CD14-positive monocyte (primary cell): Measurements from ENCODE around the gene NOCT. TPM values are rescaled to one million over a fixed set of nuclear protein-coding genes. Genes with fewer than 3 reads are reported as not detected.

Source experiments
- DNase-seq, 3 donors: peaks; one replicate each; pipeline ENCODE4 v3.0.0-alpha.2; 2011 to 2022
- H2AFZ ChIP-seq: 2 replicates; pipeline ENCODE4 v1.6.0; 2012; ENCODE audit warnings: mild to moderate bottlenecking, low read depth, low read length, inconsistent platforms; ENCODE audit not compliant: insufficient read depth, poor library complexity, severe bottlenecking
- H3K27ac ChIP-seq, 2 donors: 1 replicate in 1 of 2; 2 replicates in 1 of 2; pipeline ENCODE4 v1.5.1; 2012 to 2013; ENCODE audit warnings: low read length in 2 of 2, control low read depth in 1 of 2, inconsistent platforms in 1 of 2, low read depth in 1 of 2, mild to moderate bottlenecking in 1 of 2
- H3K27me3 ChIP-seq, 2 donors: one replicate each; pipeline versions ENCODE4 v1.6.0 to v1.6.1; 2011 to 2013; ENCODE audit warnings: low read length in 2 of 2; ENCODE audit not compliant: control insufficient read depth in 2 of 2, insufficient read depth in 2 of 2
- H3K36me3 ChIP-seq, 2 donors: replicated peaks in 1 of 2; 1 replicate in 1 of 2; 2 replicates in 1 of 2; pipeline versions ENCODE4 v1.5.1 to v1.6.1; 2012 to 2013; ENCODE audit warnings: low read length in 2 of 2, control low read depth in 1 of 2, inconsistent platforms in 1 of 2, mild to moderate bottlenecking in 1 of 2; ENCODE audit not compliant: insufficient read depth in 2 of 2, control insufficient read depth in 1 of 2
- H3K4me1 ChIP-seq, 2 donors: 1 replicate in 1 of 2; 2 replicates in 1 of 2; pipeline versions ENCODE4 v1.5.1 to v1.6.1; 2012 to 2013; ENCODE audit warnings: low read length in 2 of 2, control low read depth in 1 of 2, inconsistent platforms in 1 of 2, mild to moderate bottlenecking in 1 of 2, moderate library complexity in 1 of 2; ENCODE audit not compliant: insufficient read depth in 2 of 2, control insufficient read depth in 1 of 2
- H3K4me2 ChIP-seq: replicated peaks from 2 replicates; pipeline ENCODE3; 2012; ENCODE audit warnings: low read length, moderate library complexity, mild to moderate bottlenecking; ENCODE audit not compliant: poor library complexity, severe bottlenecking; ENCODE audit errors: extremely low read depth
- H3K4me3 ChIP-seq, 3 experiments: fragments of 200-600 bp in 1 of 3; sonication (generic) in 1 of 3; replicated peaks in 1 of 3; 1 replicate in 2 of 3; 2 replicates in 1 of 3; pipeline ENCODE4 v1.5.1; 2011 to 2013; ENCODE audit warnings: low read length in 3 of 3, mild to moderate bottlenecking in 3 of 3, control low read depth in 2 of 3, low read depth in 2 of 3, inconsistent platforms in 1 of 3, moderate library complexity in 1 of 3
- H3K79me2 ChIP-seq: 2 replicates; pipeline ENCODE4 v1.6.0; 2012; ENCODE audit warnings: mild to moderate bottlenecking, control low read depth, inconsistent platforms, low read length, moderate library complexity; ENCODE audit not compliant: insufficient read depth
- H3K9ac ChIP-seq: 2 replicates; pipeline ENCODE4 v1.6.0; 2017; ENCODE audit warnings: low read length, mild to moderate bottlenecking; ENCODE audit not compliant: insufficient read depth, poor library complexity, severe bottlenecking
- H3K9me3 ChIP-seq, 2 donors: replicated peaks in 1 of 2; 1 replicate in 1 of 2; 2 replicates in 1 of 2; pipeline versions ENCODE4 v1.5.1 to v1.6.1; 2012 to 2013; ENCODE audit warnings: low read length in 2 of 2, control low read depth in 1 of 2; ENCODE audit not compliant: control insufficient read depth in 1 of 2, insufficient read depth in 1 of 2
- H4K20me1 ChIP-seq: 2 replicates; pipeline ENCODE4 v1.6.0; 2012; ENCODE audit warnings: mild to moderate bottlenecking, low read length, control low read depth, moderate library complexity; ENCODE audit not compliant: insufficient read depth
- H3K27ac Mint-ChIP-seq, 7 donors: one replicate each; pipeline ENCODE4 v1.8.0; 2020; ENCODE audit warnings: mild to moderate bottlenecking in 7 of 7, mixed read lengths in 7 of 7, moderate library complexity in 6 of 7, inconsistent platforms in 2 of 7
- H3K27me3 Mint-ChIP-seq, 3 donors: one replicate each; pipeline ENCODE4 v1.8.0; 2021 to 2022; ENCODE audit warnings: low read depth in 3 of 3, mild to moderate bottlenecking in 3 of 3, mixed read lengths in 3 of 3, moderate library complexity in 3 of 3, inconsistent platforms in 1 of 3
- H3K36me3 Mint-ChIP-seq, 2 donors: one replicate each; pipeline ENCODE4 v1.8.0; 2020; ENCODE audit warnings: mixed read lengths in 2 of 2, inconsistent platforms in 1 of 2, mild to moderate bottlenecking in 1 of 2
- H3K4me1 Mint-ChIP-seq: one replicate; pipeline ENCODE4 v1.8.0; 2020; ENCODE audit warnings: mild to moderate bottlenecking, mixed read lengths
- H3K4me3 Mint-ChIP-seq, 2 donors: one replicate each; pipeline ENCODE4 v1.8.0; 2020; ENCODE audit warnings: mild to moderate bottlenecking in 2 of 2, mixed read lengths in 2 of 2, moderate library complexity in 1 of 2
- H3K9me3 Mint-ChIP-seq, 7 donors: one replicate each; pipeline ENCODE4 v1.8.0; 2020 to 2022; ENCODE audit warnings: mixed read lengths in 7 of 7, mild to moderate bottlenecking in 6 of 7, moderate library complexity in 6 of 7, inconsistent platforms in 2 of 7
- CTCF ChIP-seq: fragments of 200-600 bp; IDR thresholded peaks from one replicate; pipeline ENCODE4 v1.8.0; 2022; ENCODE audit warnings: antibody characterized with exemption, mild to moderate bottlenecking
- WGBS: methylation state at CpG from one replicate; pipeline ENCODE4 v1.1.5; 2013; ENCODE audit warnings: missing lambda C conversion rate; ENCODE audit not compliant: insufficient coverage; 5-methylcytosine and 5-hydroxymethylcytosine counted together
- intact Hi-C, 2 donors: fragments of 100-400 bp; cut with micrococcal nuclease; formaldehyde crosslinking; loops; one replicate each; pipeline versions ENCODE4 v1.15.0 to v1.15.1; 2023
- polyA minus RNA-seq: library from RNA; depleted of rRNA, polyadenylated mRNA; stranded (reverse); fragments of >200 nt; gene quantifications from 2 replicates; pipeline ENCODE4 v1.2.3, GENCODE V29; 2012
- polyA plus RNA-seq, 3 donors: library from polyadenylated mRNA; depleted of rRNA in 1 of 3; unstranded in 2 of 3; stranded (reverse) in 1 of 3; fragments of 300-500 nt in 2 of 3; fragments of >200 nt in 1 of 3; fragmentation: Illumina TruSeq in 2 of 3; gene quantifications; 1 replicate in 2 of 3; 2 replicates in 1 of 3; pipeline ENCODE4 v1.2.3, GENCODE V29; 2012 to 2021
- total RNA-seq, 12 experiments: library from RNA in 1 of 12; stranded (reverse) in 1 of 12; fragments of 120-200 nt in 1 of 12; gene quantifications; one replicate each; pipeline ENCODE4 v1.2.4 and lab custom pipeline; 2013 to 2026; ENCODE audit warnings: mixed read lengths in 6 of 12, inconsistent platforms in 1 of 12

The NOCT gene
- total RNA-seq (2013): 10.7 TPM
- polyA plus RNA-seq (10 to 100 TPM in 1 of 3 donors, under 1 TPM in 2; 0.54 to 31.5 (median 0.89) TPM), polyA minus RNA-seq (27.7 and 52.5 TPM in 2 replicates), total RNA-seq (lab: John Stamatoyannopoulos, UW) (23.4 to 276 (median 83.0) reads per million in 11 experiments)

GRCh38 chr4:139015269-139015947 lies at the start of gene NOCT:
Gene NOCT, plus strand, starts transcription at chr4:139015781. Its CDS starts 201 bp downstream, at chr4:139015982.
- H4K20me1 ChIP-seq: peaks cover 35% of the 10 kb centered on the region
- peaks cover 48 to 63% of the 10 kb centered on the region in 2 donors for H3K4me1 ChIP-seq
- Mint-ChIP-seq H3K27me3 (peaks cover 0 to 3% (median 0%) of the 10 kb centered on the region in 3 donors), H3K36me3 (peaks cover 3 to 4% of the 10 kb centered on the region in 2 donors), H3K27ac (peak within 1 kb of the TSS; percentile 98 to 99 (median 99)), H3K4me1 (peaks cover 52% of the 10 kb centered on the region), H3K4me3 (peak within 1 kb of the TSS; percentile 95), H3K9me3 (no peaks in the 10 kb centered on the region)
- TF ChIP-seq CTCF: peak; percentile 13
- H3K79me2 ChIP-seq: peaks cover 60% of the 10 kb centered on the region
- peak within 1 kb of the TSS; percentile 67 to 86 (median 86) for H3K4me3 ChIP-seq
- H3K36me3 ChIP-seq: no peaks in the 10 kb centered on the region
- intact Hi-C loops: loop anchor here (5.0 to 10.0 kb wide), 5 partner anchors 33 to 1079 kb away; no protein-coding TSS in a partner anchor
- H3K27ac ChIP-seq: peak within 1 kb of the TSS; percentile 83 to 92
- peak within 1 kb of the TSS; percentile 64 for H2AFZ ChIP-seq
- peak; percentile 88 to 95 (median 91) for DNase-seq
- H3K27me3 ChIP-seq: no peaks in the 10 kb centered on the region
- WGBS: under 1% methylated on average over 62 of the region's 62 CpGs
- H3K4me2 ChIP-seq: peak within 1 kb of the TSS; percentile 80
- no peaks in the 10 kb centered on the region for H3K9me3 ChIP-seq
- H3K9ac ChIP-seq: peak within 1 kb of the TSS; percentile 89

GRCh38 chr4:138967313-138967712 lies 48.3 kb upstream of the NOCT start:
- WGBS: no CpG with 5 or more reads among the region's 3 CpGs
- H3K36me3 ChIP-seq: no peaks in the 10 kb centered on the region

More at GRCh38 chr4:138967313-138967712, 48.3 kb upstream of the NOCT start:
- DNase-seq: peak; percentile 92 to 97 (median 95)
- Mint-ChIP-seq H3K4me3 (no peak overlapping the region), H3K4me1 (peaks cover 31% of the 10 kb centered on the region), H3K27me3 (peaks cover 0 to 1% (median 0%) of the 10 kb centered on the region in 3 donors), H3K9me3 (no peaks in the 10 kb centered on the region), H3K27ac (peak overlapping the region; percentile 82 to 92 (median 88)), H3K36me3 (no peaks in the 10 kb centered on the region)
- intact Hi-C loops: loop anchor here in 1 of 2 donors (5.0 kb wide), 1 partner anchor 35 kb away; no protein-coding TSS in a partner anchor
- Histone ChIP-seq H3K4me3 (no peak overlapping the region), H4K20me1 (no peaks in the 10 kb centered on the region), H3K79me2 (no peaks in the 10 kb centered on the region), H3K27ac (peak overlapping the region in 1 of 2 donors; percentile 69), H2AFZ (no peak overlapping the region), H3K27me3 (no peaks in the 10 kb centered on the region), H3K9ac (no peak overlapping the region), H3K9me3 (no peaks in the 10 kb centered on the region), H3K4me2 (no peak overlapping the region), H3K4me1 (peaks cover 30 to 34% of the 10 kb centered on the region in 2 donors)
- no peak for TF ChIP-seq CTCF
